Fibroblast of lung (primary cell): ENCODE measurements around the gene SPC24. TPM values are rescaled to one million over a fixed set of nuclear protein-coding genes. Genes with fewer than 3 reads are reported as not detected.

Experiments
- DNase-seq, 2 donors: peaks; one replicate each; pipeline versions ENCODE4 v3.0.0 to v3.0.0-alpha.2; 2010; ENCODE audit warnings: low read depth in 2 of 2
- H2AFZ ChIP-seq: 2 replicates; pipeline ENCODE4 v1.5.1; 2012; ENCODE audit warnings: low read length, control low read depth, inconsistent platforms
- H3K27ac ChIP-seq: 2 replicates; pipeline ENCODE4 v1.5.1; 2011; ENCODE audit warnings: low read length, control low read depth; ENCODE audit not compliant: insufficient read depth
- H3K27me3 ChIP-seq: 2 replicates; pipeline ENCODE4 v1.5.1; 2011; ENCODE audit warnings: mild to moderate bottlenecking, low read length; ENCODE audit not compliant: control insufficient read depth, insufficient read depth
- H3K36me3 ChIP-seq: 2 replicates; pipeline ENCODE4 v1.5.1; 2011; ENCODE audit warnings: low read length; ENCODE audit not compliant: control insufficient read depth, insufficient read depth
- H3K4me1 ChIP-seq: 2 replicates; pipeline ENCODE4 v1.5.1; 2011; ENCODE audit warnings: low read length; ENCODE audit not compliant: control insufficient read depth, insufficient read depth; ENCODE audit errors: extremely low read depth
- H3K4me2 ChIP-seq: 2 replicates; pipeline ENCODE4 v1.5.1; 2011; ENCODE audit warnings: low read length, control low read depth; ENCODE audit not compliant: insufficient read depth; ENCODE audit errors: extremely low read depth
- H3K4me3 ChIP-seq, 4 experiments: fragments of 200-600 bp in 1 of 4; sonication (generic) in 1 of 4; replicated peaks in 1 of 4; 2 replicates each; pipeline ENCODE4 v1.5.1; 2011 to 2016; ENCODE audit warnings: low read length in 4 of 4, low read depth in 3 of 4, mild to moderate bottlenecking in 3 of 4, control low read depth in 2 of 4, inconsistent platforms in 1 of 4, mixed read lengths in 1 of 4; ENCODE audit not compliant: insufficient read depth in 1 of 4; ENCODE audit errors: control extremely low read depth in 1 of 4
- H3K79me2 ChIP-seq: 2 replicates; pipeline ENCODE4 v1.5.1; 2012; ENCODE audit warnings: mild to moderate bottlenecking, low read length, inconsistent platforms; ENCODE audit not compliant: control insufficient read depth, insufficient read depth
- H3K9ac ChIP-seq: 2 replicates; pipeline ENCODE4 v1.5.1; 2011; ENCODE audit warnings: mild to moderate bottlenecking, low read length, control low read depth; ENCODE audit not compliant: insufficient read depth
- H3K9me3 ChIP-seq: 2 replicates; pipeline ENCODE4 v1.5.1; 2012; ENCODE audit warnings: low read depth, low read length; ENCODE audit not compliant: control insufficient read depth, insufficient read depth
- H4K20me1 ChIP-seq: 2 replicates; pipeline ENCODE4 v1.5.1; 2011; ENCODE audit warnings: low read length; ENCODE audit not compliant: control insufficient read depth, insufficient read depth; ENCODE audit errors: extremely low read depth
- EZH2 ChIP-seq: IDR thresholded peaks from 2 replicates; pipeline ENCODE4 v1.5.1; 2012; ENCODE audit warnings: low read length, control low read depth, mild to moderate bottlenecking; ENCODE audit errors: missing control alignments
- polyA plus RNA-seq, 2 donors: library from polyadenylated mRNA; depleted of rRNA in 1 of 2; stranded (reverse) in 1 of 2; unstranded in 1 of 2; fragments of >200 nt; gene quantifications; 2 replicates each; pipeline ENCODE4 v1.2.1, GENCODE V29; 2011 to 2012; ENCODE audit warnings: missing spikeins in 1 of 2
- total RNA-seq: library from RNA; depleted of rRNA; stranded (reverse); fragments of >200 nt; gene quantifications from 2 replicates; pipeline ENCODE4 v1.2.1, GENCODE V29; 2014
- TF ChIP-seq, protein P1 (sequence below), 2 donors: IDR thresholded peaks in 1 of 2; conservative IDR thresholded peaks in 1 of 2; 1 replicate in 1 of 2; 2 replicates in 1 of 2; pipeline ENCODE4 v1.5.1; 2011 to 2012; ENCODE audit warnings: low read length in 2 of 2, control low read depth in 1 of 2, inconsistent platforms in 1 of 2, low read depth in 1 of 2, mild to moderate bottlenecking in 1 of 2

SPC24 gene
- total and polyA plus RNA-seq, 2 donors (not counting 1 experiment from before 2014, with no cell fraction given), result 8.1 to 32.0 TPM

DNA sequence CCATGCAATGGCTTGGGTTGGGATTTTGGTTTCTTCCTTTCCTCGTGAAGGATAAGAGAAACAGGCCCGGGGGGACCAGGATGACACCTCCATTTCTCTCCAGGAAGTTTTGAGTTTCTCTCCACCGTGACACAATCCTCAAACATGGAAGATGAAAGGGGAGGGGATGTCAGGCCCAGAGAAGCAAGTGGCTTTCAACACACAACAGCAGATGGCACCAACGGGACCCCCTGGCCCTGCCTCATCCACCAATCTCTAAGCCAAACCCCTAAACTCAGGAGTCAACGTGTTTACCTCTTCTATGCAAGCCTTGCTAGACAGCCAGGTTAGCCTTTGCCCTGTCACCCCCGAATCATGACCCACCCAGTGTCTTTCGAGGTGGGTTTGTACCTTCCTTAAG lies 24.1 kb downstream of the SPC24 start:
- H3K36me3 ChIP-seq, result peaks cover 40% of the 10 kb centered on the region

DNA sequence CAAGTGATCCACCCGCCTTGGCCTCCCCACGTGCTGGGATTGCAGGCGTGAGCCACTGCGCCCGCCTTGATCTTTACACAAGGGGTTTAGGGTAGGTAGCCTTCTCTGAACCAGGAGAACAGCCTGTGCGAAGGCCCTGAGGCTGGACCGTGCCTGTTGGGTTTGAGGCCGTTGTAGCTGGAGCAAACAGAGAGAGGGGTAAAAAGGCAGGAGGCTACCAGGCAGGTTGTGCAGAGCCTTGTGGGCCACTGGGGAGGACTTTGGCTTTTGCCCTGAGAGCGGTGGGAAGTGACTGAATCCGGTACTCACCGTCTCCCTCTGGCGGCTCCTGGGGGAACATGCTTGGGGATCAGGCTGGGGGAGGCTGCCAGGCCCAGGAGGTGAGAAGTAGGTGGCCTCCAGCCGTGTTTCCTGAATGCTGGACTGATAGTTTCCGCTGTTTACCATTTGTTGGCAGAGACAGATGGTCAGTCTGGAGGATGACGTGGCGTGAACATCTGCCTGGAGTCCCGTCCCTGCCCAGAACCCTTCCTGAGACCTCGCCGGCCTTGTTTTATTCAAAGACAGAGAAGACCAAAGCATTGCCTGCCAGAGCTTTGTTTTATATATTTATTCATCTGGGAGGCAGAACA lies 24.6 kb downstream of the SPC24 start:
- Histone ChIP-seq H3K36me3 (peaks cover 42% of the 10 kb centered on the region), H3K27me3 (no peaks in the 10 kb centered on the region), H3K79me2 (peaks cover 15% of the 10 kb centered on the region), H3K4me2 (no peak overlapping the region), H3K27ac (peak overlapping the region; percentile 45), H3K4me1 (peaks cover 8% of the 10 kb centered on the region), H2AFZ (no peak overlapping the region), H4K20me1 (no peaks in the 10 kb centered on the region), H3K4me3 (no peak overlapping the region), H3K9me3 (no peaks in the 10 kb centered on the region), H3K9ac (no peak overlapping the region)
- DNase-seq, result peak; percentile 41 to 79
- TF ChIP-seq EZH2, result no peak
- TF ChIP-seq, protein P1, sequence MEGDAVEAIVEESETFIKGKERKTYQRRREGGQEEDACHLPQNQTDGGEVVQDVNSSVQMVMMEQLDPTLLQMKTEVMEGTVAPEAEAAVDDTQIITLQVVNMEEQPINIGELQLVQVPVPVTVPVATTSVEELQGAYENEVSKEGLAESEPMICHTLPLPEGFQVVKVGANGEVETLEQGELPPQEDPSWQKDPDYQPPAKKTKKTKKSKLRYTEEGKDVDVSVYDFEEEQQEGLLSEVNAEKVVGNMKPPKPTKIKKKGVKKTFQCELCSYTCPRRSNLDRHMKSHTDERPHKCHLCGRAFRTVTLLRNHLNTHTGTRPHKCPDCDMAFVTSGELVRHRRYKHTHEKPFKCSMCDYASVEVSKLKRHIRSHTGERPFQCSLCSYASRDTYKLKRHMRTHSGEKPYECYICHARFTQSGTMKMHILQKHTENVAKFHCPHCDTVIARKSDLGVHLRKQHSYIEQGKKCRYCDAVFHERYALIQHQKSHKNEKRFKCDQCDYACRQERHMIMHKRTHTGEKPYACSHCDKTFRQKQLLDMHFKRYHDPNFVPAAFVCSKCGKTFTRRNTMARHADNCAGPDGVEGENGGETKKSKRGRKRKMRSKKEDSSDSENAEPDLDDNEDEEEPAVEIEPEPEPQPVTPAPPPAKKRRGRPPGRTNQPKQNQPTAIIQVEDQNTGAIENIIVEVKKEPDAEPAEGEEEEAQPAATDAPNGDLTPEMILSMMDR (conservative IDR thresholded peaks at IDR 0.05 in 1 of 2, IDR thresholded peaks at IDR 0.05 in 1 of 2; ENCODE audit: low read depth in 1 of 2, low read length in 2 of 2), result peak; percentile 84 to 97

More for the DNA sequence above, 24.1 kb downstream of the SPC24 start:
- Histone ChIP-seq H3K27ac (peak overlapping the region; percentile 45), H3K4me3 (no peak overlapping the region), H3K27me3 (no peaks in the 10 kb centered on the region), H4K20me1 (no peaks in the 10 kb centered on the region), H3K9me3 (no peaks in the 10 kb centered on the region), H3K4me1 (peaks cover 8% of the 10 kb centered on the region), H3K4me2 (no peak overlapping the region), H3K79me2 (peaks cover 14% of the 10 kb centered on the region), H2AFZ (no peak overlapping the region), H3K9ac (no peak overlapping the region)
- TF ChIP-seq, protein P1 (conservative IDR thresholded peaks at IDR 0.05 in 1 of 2, IDR thresholded peaks at IDR 0.05 in 1 of 2; ENCODE audit: low read depth in 1 of 2, low read length in 2 of 2), result peak in 1 of 2 donors; percentile 12
- no peak for TF ChIP-seq EZH2
- no peak for DNase-seq

DNA sequence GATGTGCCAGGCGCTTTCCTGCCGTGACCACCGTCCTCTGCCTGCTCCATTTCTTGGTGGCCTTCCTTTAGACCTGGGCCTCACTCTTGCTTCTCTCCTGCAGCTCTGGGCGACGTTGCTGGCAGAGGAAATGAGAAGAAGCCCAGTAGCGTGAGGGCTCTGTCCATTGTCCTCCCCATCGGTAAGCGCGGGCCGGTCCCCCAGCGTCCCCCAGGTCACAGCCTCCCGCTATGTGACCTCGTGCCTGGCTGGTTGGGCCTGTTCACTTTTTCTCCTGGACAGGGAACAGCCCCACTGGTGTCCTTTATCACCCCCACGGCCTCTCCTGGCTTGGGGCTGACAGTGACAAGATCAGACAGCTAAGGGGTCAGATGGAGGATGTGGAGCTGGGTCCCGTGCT lies 27.7 kb downstream of the SPC24 start:
- Histone ChIP-seq H4K20me1 (no peaks in the 10 kb centered on the region), H3K4me1 (peaks cover 8% of the 10 kb centered on the region), H3K4me2 (no peak overlapping the region), H3K79me2 (peaks cover 21% of the 10 kb centered on the region), H3K27me3 (no peaks in the 10 kb centered on the region), H2AFZ (no peak overlapping the region), H3K4me3 (no peak overlapping the region), H3K9ac (no peak overlapping the region), H3K36me3 (peaks cover 43% of the 10 kb centered on the region), H3K9me3 (no peaks in the 10 kb centered on the region), H3K27ac (no peak overlapping the region)
- TF ChIP-seq, protein P1 (conservative IDR thresholded peaks at IDR 0.05 in 1 of 2, IDR thresholded peaks at IDR 0.05 in 1 of 2; ENCODE audit: low read depth in 1 of 2, low read length in 2 of 2), result no peak
- no peak for TF ChIP-seq EZH2
- DNase-seq, result no peak
